Muscle layer of colon (tissue), 2 donors: ENCODE measurements around the gene NPNT.

ENCODE experiments used
- H3K27ac ChIP-seq: one replicate; pipeline ENCODE4 v1.7.0; 2013; ENCODE audit warnings: low read depth, mild to moderate bottlenecking, low read length, moderate library complexity
- H3K27me3 ChIP-seq, 2 donors: one replicate each; pipeline ENCODE4 v1.7.0; 2013; ENCODE audit warnings: low read length in 2 of 2, mild to moderate bottlenecking in 2 of 2; ENCODE audit not compliant: insufficient read depth in 2 of 2, control insufficient read depth in 1 of 2
- H3K36me3 ChIP-seq: one replicate; pipeline ENCODE4 v1.7.0; 2013; ENCODE audit warnings: mild to moderate bottlenecking, low read length; ENCODE audit not compliant: insufficient read depth
- H3K4me1 ChIP-seq: one replicate; pipeline ENCODE4 v1.7.0; 2013; ENCODE audit warnings: mild to moderate bottlenecking, low read length; ENCODE audit not compliant: insufficient read depth
- H3K4me3 ChIP-seq, 2 donors: one replicate each; pipeline ENCODE4 v1.7.0; 2013; ENCODE audit warnings: low read length in 2 of 2, low read depth in 1 of 2, mild to moderate bottlenecking in 1 of 2, moderate library complexity in 1 of 2
- H3K9ac ChIP-seq: one replicate; pipeline ENCODE4 v1.7.0; 2013; ENCODE audit warnings: low read length
- H3K9me3 ChIP-seq: one replicate; pipeline ENCODE4 v1.7.0; 2013; ENCODE audit warnings: mild to moderate bottlenecking, low read length
- donor health status: abdominal sarcoma.
- donor health status: Adenocarcinoma of cecum.

The NPNT gene

DNA sequence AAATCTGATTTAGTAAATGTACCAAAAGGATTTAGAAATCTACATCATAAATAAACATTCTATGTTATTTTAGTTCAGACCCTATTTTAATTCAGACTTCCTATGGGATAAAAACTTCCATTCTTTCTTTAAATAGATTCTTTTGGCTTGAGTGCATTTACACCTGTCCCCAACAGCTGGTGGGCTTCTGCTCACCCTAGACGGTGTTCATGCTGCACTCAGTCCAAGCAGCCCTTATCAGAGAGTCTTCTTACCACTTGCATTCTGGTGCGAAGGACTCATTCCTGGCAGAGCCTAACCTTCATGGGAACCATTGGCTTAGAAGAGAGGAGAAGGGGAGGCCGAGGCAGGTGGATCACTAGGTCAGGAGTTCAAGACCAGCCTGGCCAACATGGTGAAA lies 57.3 kb downstream of the NPNT start:
- Histone ChIP-seq H3K27me3 (no peaks in the 10 kb centered on the region), H3K9ac (no peak overlapping the region), H3K4me1 (no peaks in the 10 kb centered on the region), H3K27ac (no peak overlapping the region), H3K4me3 (no peak overlapping the region), H3K36me3 (no peaks in the 10 kb centered on the region), H3K9me3 (no peaks in the 10 kb centered on the region)

DNA sequence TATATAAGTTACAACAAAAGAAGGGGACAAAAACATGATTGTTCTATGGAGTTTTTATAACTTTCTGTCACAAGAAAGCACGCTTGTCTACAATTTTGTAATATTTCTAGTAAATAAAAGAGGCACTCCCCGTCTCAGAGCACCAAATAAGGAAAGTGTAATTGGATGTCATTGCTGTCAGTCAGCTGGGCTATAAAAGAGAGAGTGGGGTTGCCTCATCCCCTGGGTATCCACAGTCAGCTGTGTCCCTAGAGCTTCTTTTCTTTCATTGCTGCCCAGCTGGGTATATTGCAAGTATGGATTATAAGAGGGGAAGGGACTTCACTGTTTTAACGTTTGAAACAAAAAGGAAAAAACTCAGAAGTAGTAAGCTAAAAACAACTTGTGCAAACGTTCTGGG lies 61.3 kb downstream of the NPNT start:
- Histone ChIP-seq H3K9ac (no peak overlapping the region), H3K9me3 (no peaks in the 10 kb centered on the region), H3K27ac (no peak overlapping the region), H3K4me1 (no peaks in the 10 kb centered on the region), H3K27me3 (no peaks in the 10 kb centered on the region), H3K4me3 (no peak overlapping the region), H3K36me3 (no peaks in the 10 kb centered on the region)

DNA sequence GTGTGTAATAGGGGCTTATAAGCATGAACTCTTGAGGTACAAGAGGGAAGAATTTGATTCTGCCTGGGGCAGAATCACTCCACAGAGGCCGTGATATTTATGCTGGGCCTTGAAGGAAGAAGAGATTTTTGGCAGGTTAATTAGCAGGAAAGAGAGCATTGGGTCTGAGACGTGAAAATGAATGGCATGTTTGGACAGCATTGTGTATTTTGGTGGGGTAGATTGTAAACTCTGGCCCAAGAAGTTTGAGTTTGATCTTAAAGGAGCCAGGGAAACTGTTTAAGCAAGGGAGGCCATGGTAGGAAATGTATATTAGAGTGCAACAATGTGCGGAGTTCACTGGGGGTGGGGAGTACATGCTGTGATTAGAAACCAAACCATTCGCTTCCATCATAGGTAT lies 62.4 kb downstream of the NPNT start:
- H3K9ac ChIP-seq, result no peak overlapping the region
- H3K9me3 ChIP-seq, result no peaks in the 10 kb centered on the region
- H3K4me3 ChIP-seq, result no peak overlapping the region
- no peak overlapping the region for H3K27ac ChIP-seq
- H3K27me3 ChIP-seq, result no peaks in the 10 kb centered on the region
- H3K4me1 ChIP-seq, result no peaks in the 10 kb centered on the region
- H3K36me3 ChIP-seq, result no peaks in the 10 kb centered on the region

DNA sequence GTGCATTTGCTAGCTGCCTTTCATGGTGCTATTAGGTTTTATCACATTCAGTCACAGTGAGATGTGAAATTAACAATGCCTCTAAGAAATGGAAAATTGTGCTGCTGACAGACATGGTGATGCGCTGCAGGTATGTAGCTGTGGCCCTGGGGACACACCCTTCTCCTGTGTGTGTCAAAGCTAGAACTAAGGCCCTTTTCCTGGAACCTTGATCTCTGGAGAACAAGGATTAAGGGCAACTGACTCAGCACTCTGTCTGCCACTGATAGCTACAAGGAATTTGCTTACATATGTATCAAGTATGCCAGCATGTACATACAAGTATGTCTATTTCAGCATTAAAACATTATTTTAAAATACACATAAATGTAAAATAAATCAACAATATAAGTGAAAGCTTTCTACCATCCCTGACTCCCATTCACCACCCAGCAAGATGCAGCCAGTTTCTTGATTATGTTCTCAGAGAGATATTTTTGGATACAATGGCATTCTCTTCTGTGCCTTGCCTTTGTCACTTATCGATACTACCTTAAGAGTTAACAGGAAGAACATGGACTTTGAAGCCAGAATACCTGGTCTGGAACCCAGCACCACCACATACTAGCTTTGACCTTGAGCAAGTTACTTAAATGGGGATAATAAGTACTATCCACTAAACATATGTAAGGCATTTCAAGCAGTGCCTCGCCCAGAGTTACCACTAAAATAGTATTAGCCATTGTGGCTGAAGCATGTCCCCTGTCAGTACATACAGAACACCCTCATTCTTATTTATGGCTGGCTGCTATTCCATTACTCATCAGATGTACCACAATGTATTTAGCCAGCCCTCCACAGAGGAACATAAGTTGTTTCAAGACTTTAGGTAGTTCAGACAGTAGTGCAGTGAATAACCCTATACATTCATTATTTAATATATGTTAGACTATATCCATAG lies 68.5 kb downstream of the NPNT start:
- no peak overlapping the region for H3K4me3 ChIP-seq
- H3K27ac ChIP-seq, result no peak overlapping the region
- no peaks in the 10 kb centered on the region for H3K36me3 ChIP-seq
- no peaks in the 10 kb centered on the region for H3K27me3 ChIP-seq
- no peak overlapping the region for H3K9ac ChIP-seq
- H3K9me3 ChIP-seq, result no peaks in the 10 kb centered on the region
- no peaks in the 10 kb centered on the region for H3K4me1 ChIP-seq

DNA sequence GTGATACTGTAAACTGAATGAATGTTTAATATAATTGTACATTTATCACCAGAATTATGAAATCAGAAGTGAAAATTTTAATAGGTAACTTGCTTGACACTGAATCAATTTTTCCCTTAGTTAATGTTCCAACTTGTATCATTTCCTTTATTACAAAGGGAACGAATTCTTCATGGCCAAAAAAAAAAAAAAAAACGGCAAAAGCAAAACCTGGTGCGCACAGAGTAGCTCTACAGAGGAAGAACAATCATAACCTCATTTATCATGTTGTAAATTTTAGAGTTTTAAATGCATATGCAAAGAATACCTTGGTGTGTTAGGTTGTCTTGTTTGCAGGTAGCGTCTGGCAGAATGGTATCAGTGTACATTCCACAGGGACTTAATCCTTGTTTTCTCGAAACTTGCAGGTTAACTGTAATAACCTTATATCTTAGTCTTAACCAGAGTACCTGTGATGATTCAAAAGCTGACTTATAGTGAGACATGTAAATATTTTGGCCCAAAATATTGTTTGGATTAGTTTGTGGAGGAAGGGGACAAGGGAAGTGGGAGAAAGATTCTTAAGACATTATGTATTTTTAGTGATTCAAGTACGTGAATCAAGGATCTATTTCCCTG lies 70.0 kb downstream of the NPNT start:
- Histone ChIP-seq H3K27ac (no peak overlapping the region), H3K4me3 (no peak overlapping the region), H3K9me3 (no peaks in the 10 kb centered on the region), H3K36me3 (no peaks in the 10 kb centered on the region), H3K27me3 (no peaks in the 10 kb centered on the region), H3K9ac (no peak overlapping the region), H3K4me1 (no peaks in the 10 kb centered on the region)

DNA sequence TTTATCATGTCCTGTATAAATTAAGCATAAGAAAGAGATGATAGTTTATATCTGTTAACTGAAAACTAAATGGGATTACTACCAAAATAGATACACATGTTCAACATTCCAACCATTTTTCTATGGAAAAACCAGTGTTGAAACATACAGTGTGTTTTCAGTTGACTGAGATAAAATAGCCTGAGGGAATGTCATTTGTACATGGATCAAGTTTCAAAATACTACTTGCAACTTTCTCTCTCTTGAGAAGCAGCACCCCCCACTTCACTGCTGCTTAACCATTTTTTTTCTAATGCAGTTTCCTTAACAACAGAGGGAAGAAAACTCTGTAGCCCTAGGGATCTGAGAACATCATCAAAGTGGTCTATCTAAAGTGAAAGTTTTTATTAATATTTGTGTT lies 70.8 kb downstream of the NPNT start:
- Histone ChIP-seq H3K27ac (no peak overlapping the region), H3K9ac (no peak overlapping the region), H3K9me3 (no peaks in the 10 kb centered on the region), H3K4me1 (no peaks in the 10 kb centered on the region), H3K27me3 (no peaks in the 10 kb centered on the region), H3K4me3 (no peak overlapping the region), H3K36me3 (no peaks in the 10 kb centered on the region)

DNA sequence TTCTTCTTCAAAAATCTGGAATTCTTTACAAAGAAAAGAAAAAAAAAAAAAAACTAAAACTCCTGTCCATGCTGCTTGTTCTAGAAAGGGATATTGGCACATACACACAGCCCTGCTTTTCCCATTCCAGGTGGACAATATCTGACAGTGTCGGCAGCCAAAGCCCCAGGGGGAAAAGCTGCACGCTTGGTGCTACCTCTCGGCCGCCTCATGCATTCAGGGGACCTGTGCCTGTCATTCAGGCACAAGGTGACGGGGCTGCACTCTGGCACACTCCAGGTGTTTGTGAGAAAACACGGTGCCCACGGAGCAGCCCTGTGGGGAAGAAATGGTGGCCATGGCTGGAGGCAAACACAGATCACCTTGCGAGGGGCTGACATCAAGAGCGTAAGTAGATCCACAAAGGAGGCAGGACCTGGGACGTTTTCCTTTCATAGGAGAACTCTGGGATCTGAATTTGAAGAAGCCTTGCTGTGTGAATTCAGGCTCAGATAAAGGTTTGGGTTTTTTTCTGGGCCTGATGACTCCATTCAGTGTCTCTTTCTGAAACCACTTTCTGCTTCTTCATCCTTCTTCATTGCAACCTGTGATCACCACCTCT lies 71.9 kb downstream of the NPNT start:
- Histone ChIP-seq H3K4me1 (no peaks in the 10 kb centered on the region), H3K9ac (no peak overlapping the region), H3K9me3 (no peaks in the 10 kb centered on the region), H3K27ac (no peak overlapping the region), H3K4me3 (no peak overlapping the region), H3K36me3 (no peaks in the 10 kb centered on the region), H3K27me3 (no peaks in the 10 kb centered on the region)

DNA sequence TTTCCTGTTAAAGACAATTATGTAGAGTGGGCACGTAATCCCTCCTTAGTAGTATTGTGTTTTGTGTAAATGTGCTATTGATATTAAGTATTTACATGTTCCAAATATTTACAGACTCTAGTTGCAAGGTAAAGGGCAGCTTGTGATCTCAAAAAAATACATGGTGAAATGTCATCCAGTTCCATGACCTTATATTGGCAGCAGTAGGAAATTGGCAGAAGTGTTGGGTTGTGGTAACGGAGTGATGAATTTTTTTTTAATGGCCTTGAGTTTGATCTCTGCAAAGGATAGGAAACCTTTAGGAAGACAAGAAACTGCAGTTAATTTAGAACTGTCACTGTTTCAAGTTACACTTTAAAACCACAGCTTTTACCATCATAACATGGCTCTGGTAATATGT lies 74.3 kb downstream of the NPNT start:
- no peak overlapping the region for H3K4me3 ChIP-seq
- H3K27ac ChIP-seq, result no peak overlapping the region
- H3K9ac ChIP-seq, result no peak overlapping the region
- no peaks in the 10 kb centered on the region for H3K27me3 ChIP-seq
- no peaks in the 10 kb centered on the region for H3K9me3 ChIP-seq
- no peaks in the 10 kb centered on the region for H3K4me1 ChIP-seq
- H3K36me3 ChIP-seq, result no peaks in the 10 kb centered on the region

DNA sequence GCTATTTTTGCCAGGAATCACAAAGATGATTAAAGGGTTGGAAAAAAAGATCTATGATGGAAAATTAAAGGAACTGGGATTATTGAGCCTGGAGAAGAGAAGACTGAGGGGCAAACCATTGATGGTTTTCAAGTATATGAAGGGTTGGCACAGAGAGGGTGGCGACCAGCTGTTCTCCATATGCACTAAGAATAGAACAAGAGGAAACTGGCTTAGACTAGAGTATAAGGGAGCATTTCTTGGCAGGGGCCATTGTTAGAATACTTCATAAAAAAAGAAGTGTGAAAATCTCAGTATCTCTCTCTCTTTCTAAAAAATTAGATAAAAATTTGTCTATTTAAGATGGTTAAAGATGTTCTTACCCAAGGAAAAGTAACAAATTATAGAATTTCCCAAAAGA lies 75.1 kb downstream of the NPNT start:
- no peaks in the 10 kb centered on the region for H3K36me3 ChIP-seq
- H3K27me3 ChIP-seq, result no peaks in the 10 kb centered on the region
- H3K9ac ChIP-seq, result no peak overlapping the region
- H3K4me3 ChIP-seq, result no peak overlapping the region
- no peak overlapping the region for H3K27ac ChIP-seq
- no peaks in the 10 kb centered on the region for H3K4me1 ChIP-seq
- H3K9me3 ChIP-seq, result no peaks in the 10 kb centered on the region

DNA sequence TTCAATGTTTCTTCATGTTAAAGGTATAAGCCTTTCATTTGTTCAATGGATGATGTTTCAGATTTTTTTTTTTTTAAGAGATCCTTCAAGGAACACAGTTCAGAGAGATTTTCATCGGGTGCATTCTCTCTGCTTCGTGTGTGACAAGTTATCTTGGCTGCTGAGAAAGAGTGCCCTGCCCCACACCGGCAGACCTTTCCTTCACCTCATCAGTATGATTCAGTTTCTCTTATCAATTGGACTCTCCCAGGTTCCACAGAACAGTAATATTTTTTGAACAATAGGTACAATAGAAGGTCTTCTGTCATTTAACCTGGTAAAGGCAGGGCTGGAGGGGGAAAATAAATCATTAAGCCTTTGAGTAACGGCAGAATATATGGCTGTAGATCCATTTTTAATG lies 75.8 kb downstream of the NPNT start:
- Histone ChIP-seq H3K9me3 (no peaks in the 10 kb centered on the region), H3K4me1 (no peaks in the 10 kb centered on the region), H3K4me3 (no peak overlapping the region), H3K9ac (no peak overlapping the region), H3K36me3 (no peaks in the 10 kb centered on the region), H3K27ac (no peak overlapping the region), H3K27me3 (no peaks in the 10 kb centered on the region)

DNA sequence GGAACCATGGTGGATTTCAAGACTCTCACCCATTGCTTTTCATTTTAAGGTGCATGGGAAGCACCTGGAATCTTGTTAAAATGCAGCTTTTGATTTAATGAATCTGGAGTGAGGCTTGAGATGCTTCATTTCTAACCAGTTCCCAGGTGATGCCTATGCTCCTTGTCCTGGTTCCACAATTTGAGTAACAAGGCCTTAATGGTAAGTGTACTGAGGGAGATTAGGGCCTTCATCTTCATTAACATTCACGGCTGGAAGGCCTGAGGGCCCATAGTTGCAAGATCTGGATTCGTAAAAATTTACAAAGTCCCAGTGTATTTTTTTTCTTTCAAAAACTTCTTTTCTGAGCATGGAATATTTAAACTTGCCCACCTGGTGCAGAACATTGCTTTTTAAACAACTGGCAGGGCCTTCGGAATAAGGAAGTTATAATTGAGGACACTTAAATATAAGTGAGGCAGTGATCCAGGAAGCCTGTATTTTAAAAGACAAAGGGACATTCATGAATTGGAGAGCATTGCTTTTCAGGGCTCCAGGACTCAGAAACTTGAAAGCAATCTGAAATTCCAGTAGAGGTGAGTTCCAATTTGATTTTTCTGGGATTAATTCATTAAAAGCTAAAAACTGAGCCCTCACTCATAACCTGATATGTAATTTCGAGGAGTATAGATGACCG lies 77.8 kb downstream of the NPNT start:
- no peak overlapping the region for H3K9ac ChIP-seq
- H3K27ac ChIP-seq, result no peak overlapping the region
- no peaks in the 10 kb centered on the region for H3K9me3 ChIP-seq

More for the DNA sequence above, 77.8 kb downstream of the NPNT start:
- no peaks in the 10 kb centered on the region for H3K4me1 ChIP-seq
- H3K36me3 ChIP-seq, result no peaks in the 10 kb centered on the region
- H3K4me3 ChIP-seq, result no peak overlapping the region
- no peaks in the 10 kb centered on the region for H3K27me3 ChIP-seq
